DND-41 (cell line): Measurements from ENCODE around the gene FAM184B.

Experiments
- EZH2 ChIP-seq: IDR thresholded peaks from 3 replicates; pipeline ENCODE4 v1.6.1; 2012; ENCODE audit warnings: borderline replicate concordance, low read depth, mild to moderate bottlenecking, moderate library complexity, low read length, inconsistent platforms; ENCODE audit not compliant: severe bottlenecking
- TF ChIP-seq, protein P1 (sequence below): IDR thresholded peaks from 2 replicates; pipeline ENCODE4 v1.5.1; 2012; ENCODE audit warnings: borderline replicate concordance, low read length, moderate library complexity, mild to moderate bottlenecking; ENCODE audit not compliant: poor library complexity, severe bottlenecking; ENCODE audit errors: extremely low read depth

- TF ChIP-seq EZH2, result no peak
- TF ChIP-seq, protein P1, sequence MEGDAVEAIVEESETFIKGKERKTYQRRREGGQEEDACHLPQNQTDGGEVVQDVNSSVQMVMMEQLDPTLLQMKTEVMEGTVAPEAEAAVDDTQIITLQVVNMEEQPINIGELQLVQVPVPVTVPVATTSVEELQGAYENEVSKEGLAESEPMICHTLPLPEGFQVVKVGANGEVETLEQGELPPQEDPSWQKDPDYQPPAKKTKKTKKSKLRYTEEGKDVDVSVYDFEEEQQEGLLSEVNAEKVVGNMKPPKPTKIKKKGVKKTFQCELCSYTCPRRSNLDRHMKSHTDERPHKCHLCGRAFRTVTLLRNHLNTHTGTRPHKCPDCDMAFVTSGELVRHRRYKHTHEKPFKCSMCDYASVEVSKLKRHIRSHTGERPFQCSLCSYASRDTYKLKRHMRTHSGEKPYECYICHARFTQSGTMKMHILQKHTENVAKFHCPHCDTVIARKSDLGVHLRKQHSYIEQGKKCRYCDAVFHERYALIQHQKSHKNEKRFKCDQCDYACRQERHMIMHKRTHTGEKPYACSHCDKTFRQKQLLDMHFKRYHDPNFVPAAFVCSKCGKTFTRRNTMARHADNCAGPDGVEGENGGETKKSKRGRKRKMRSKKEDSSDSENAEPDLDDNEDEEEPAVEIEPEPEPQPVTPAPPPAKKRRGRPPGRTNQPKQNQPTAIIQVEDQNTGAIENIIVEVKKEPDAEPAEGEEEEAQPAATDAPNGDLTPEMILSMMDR, result no peak
Observed at GRCh38 chr4:17788956-17789355, 7.5 kb upstream of the FAM184B start.
